ENCODE results near the gene GRIK4. TPM values are rescaled to one million over a fixed set of nuclear protein-coding genes. Genes with fewer than 3 reads are reported as not detected.

GRIK4 gene
- polyA plus RNA-seq, 1 donor from 2014 or later, result 3.4 TPM

- H2AFZ ChIP-seq (ENCODE audit: low read depth, low read length), result no peak overlapping the region
- no peak overlapping the region for H3K4me3 ChIP-seq (ENCODE audit: low read length)
- H3K9me2 ChIP-seq (ENCODE audit: insufficient read depth, low read length), result no peaks in the 10 kb centered on the region
- no peak overlapping the region for H3K9ac ChIP-seq (ENCODE audit: low read length)
- H3K79me2 ChIP-seq (replicated peaks; ENCODE audit: insufficient read depth, low read length), result no peaks in the 10 kb centered on the region
- no peaks in the 10 kb centered on the region for H3K36me3 ChIP-seq (ENCODE audit: insufficient read depth, low read length)
- H3K9me3 ChIP-seq (ENCODE audit: low read length), result no peaks in the 10 kb centered on the region
- no peak for TF ChIP-seq RAD21 (conservative IDR thresholded peaks at IDR 0.05)
- no peak for TF ChIP-seq EZH2 (IDR thresholded peaks at IDR 0.05; ENCODE audit: borderline replicate concordance, insufficient read depth, low read length, poor library complexity, severe bottlenecking)
- no peak for TF ChIP-seq EP300 (conservative IDR thresholded peaks at IDR 0.05; ENCODE audit: poor library complexity, severe bottlenecking)
- no peak for TF ChIP-seq MXI1 (conservative IDR thresholded peaks at IDR 0.05; ENCODE audit: poor library complexity, severe bottlenecking)
- TF ChIP-seq CTCF (IDR thresholded peaks at IDR 0.05; ENCODE audit: poor library complexity, severe bottlenecking), result no peak
- no peak for TF ChIP-seq POLR2AphosphoS5 (IDR thresholded peaks at IDR 0.05)
- no peak for TF ChIP-seq TAF1 (IDR thresholded peaks at IDR 0.05; ENCODE audit: low read depth)
- no peak for TF ChIP-seq SMC3 (conservative IDR thresholded peaks at IDR 0.05; ENCODE audit: poor library complexity)
- TF ChIP-seq REST (IDR thresholded peaks at IDR 0.05; ENCODE audit: borderline replicate concordance), result no peak
- no peaks in the 10 kb centered on the region for H3K27me3 ChIP-seq (ENCODE audit: insufficient read depth, low read depth, low read length)
- no peak overlapping the region for H3K4me2 ChIP-seq (ENCODE audit: low read length)
- H4K20me1 ChIP-seq (ENCODE audit: insufficient read depth), result no peaks in the 10 kb centered on the region
- no peaks in the 10 kb centered on the region for H3F3A ChIP-seq (ENCODE audit: insufficient read depth, low read length, poor library complexity, severe bottlenecking)
- H3K27ac ChIP-seq (ENCODE audit: low read length), result no peak overlapping the region
These were observed 116.0 kb downstream of the GRIK4 start for GRCh38 chr11:120627327-120628163.

GRCh38 chr11:120629407-120630080 is 118.0 kb downstream of the GRIK4 start:
- no peak overlapping the region for H2AFZ ChIP-seq (ENCODE audit: low read depth, low read length)
- no peak overlapping the region for H3K4me2 ChIP-seq (ENCODE audit: low read length)
- TF ChIP-seq EZH2 (IDR thresholded peaks at IDR 0.05; ENCODE audit: borderline replicate concordance, insufficient read depth, low read length, poor library complexity, severe bottlenecking) (no peak), EP300 (conservative IDR thresholded peaks at IDR 0.05; ENCODE audit: poor library complexity, severe bottlenecking) (no peak), MXI1 (conservative IDR thresholded peaks at IDR 0.05; ENCODE audit: poor library complexity, severe bottlenecking) (no peak), SMC3 (conservative IDR thresholded peaks at IDR 0.05; ENCODE audit: poor library complexity) (no peak), TAF1 (IDR thresholded peaks at IDR 0.05; ENCODE audit: low read depth) (no peak)
- no peak overlapping the region for H3K27ac ChIP-seq (ENCODE audit: low read length)
- no peaks in the 10 kb centered on the region for H4K20me1 ChIP-seq (ENCODE audit: insufficient read depth)
- no peaks in the 10 kb centered on the region for H3K27me3 ChIP-seq (ENCODE audit: insufficient read depth, low read depth, low read length)
- no peak overlapping the region for H3K4me3 ChIP-seq (ENCODE audit: low read length)
- H3K36me3 ChIP-seq (ENCODE audit: insufficient read depth, low read length), result no peaks in the 10 kb centered on the region
- H3K79me2 ChIP-seq (replicated peaks; ENCODE audit: insufficient read depth, low read length), result no peaks in the 10 kb centered on the region
- no peaks in the 10 kb centered on the region for H3F3A ChIP-seq (ENCODE audit: insufficient read depth, low read length, poor library complexity, severe bottlenecking)
- H3K9me2 ChIP-seq (ENCODE audit: insufficient read depth, low read length), result no peaks in the 10 kb centered on the region
- H3K9ac ChIP-seq (ENCODE audit: low read length), result no peak overlapping the region
- H3K9me3 ChIP-seq (ENCODE audit: low read length), result no peaks in the 10 kb centered on the region

Data from neural cell (in vitro differentiated cells).